ENCODE measurements around the gene CACTIN.

Gene CACTIN

DNA sequence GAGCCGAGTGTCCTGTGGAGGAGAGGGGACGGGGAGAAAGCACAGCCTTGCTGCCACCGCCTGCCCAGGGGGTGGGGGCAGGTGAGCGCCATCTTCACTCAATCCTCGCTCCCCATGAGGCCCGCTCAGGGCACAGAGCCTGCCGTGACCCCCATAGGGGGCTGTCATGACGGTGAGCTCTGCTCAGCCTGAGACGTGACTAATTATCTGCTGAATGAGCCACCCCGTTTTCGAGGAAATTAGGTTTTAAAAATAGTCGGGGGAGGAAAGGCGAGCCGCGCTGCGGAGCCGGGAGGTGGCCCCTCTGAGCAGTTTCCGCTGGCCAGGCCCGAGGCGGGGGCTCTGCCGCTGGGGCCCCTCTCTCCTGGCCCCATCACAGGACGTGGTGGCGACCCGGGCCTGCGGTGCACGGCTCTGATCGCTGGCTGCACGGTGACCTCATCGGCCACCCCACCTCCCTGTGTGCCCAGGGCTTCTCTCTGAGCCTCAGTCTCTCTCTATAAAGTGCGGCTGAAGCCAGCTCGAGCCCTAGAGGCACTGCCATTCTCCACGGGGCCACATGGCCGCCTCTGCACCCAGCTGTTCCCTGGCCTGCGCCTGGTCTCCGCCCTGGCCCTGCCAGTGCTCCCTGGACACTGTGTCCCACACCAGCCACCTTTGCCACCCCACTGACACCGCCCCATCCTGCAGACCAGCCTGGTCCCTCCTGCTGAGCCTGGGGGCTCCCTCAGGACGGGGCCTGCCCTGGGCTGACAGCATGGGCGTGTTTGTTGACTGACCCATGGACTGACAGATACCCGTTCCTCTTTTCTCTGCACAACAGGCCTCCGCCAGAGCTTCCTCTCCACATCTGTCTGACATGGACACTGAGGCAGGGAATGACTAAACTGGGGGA is 45.3 kb upstream of the CACTIN start:
- CTCF ChIA-PET, result interaction anchor here (1.0 to 1.9 kb wide), 6 partner anchors 8 to 86 kb away, joined by 3 to 8 read pairs (median 4); partner anchors contain the start of gene PIP5K1C

GRCh38 chr19:3670796-3671679 is 44.4 kb upstream of the CACTIN start:
- CTCF ChIA-PET, result interaction anchor here (1.0 to 1.9 kb wide), 5 partner anchors 9 to 85 kb away, joined by 3 to 6 read pairs (median 4); partner anchors contain the start of gene PIP5K1C
- H3K27ac ChIP-seq (ENCODE audit: insufficient read depth in 1 of 2, low read depth in 1 of 2, low read length in 2 of 2, poor library complexity in 1 of 2, severe bottlenecking in 2 of 2), result peak overlapping the region; percentile 58 to 86
- H3K4me1 ChIP-seq (ENCODE audit: control extremely low read depth in 1 of 4, control insufficient read depth in 4 of 4, insufficient read depth in 4 of 4, low read length in 3 of 4), result peaks cover 0 to 62% (median 42%) of the 10 kb centered on the region in 4 experiments
- DNase-seq, result peak; percentile 60 to 88 (median 82)
- H3K36me3 ChIP-seq (ENCODE audit: control insufficient read depth in 4 of 4, insufficient read depth in 4 of 4, low read length in 3 of 4), result peaks cover 0 to 3% (median 3%) of the 10 kb centered on the region in 4 experiments
- H3K9me3 ChIP-seq (ENCODE audit: control extremely low read depth in 1 of 5, control insufficient read depth in 4 of 5, insufficient read depth in 2 of 5, low read depth in 1 of 5, low read length in 4 of 5), result no peaks in the 10 kb centered on the region
- WGBS (ENCODE audit: insufficient coverage), result 2% methylated on average over 35 of the region's 45 CpGs
- peak overlapping the region in 6 of 7 experiments; percentile 40 to 76 (median 60) for H3K4me3 ChIP-seq (ENCODE audit: control insufficient read depth in 1 of 7, extremely low read depth in 1 of 7, insufficient read depth in 4 of 7, low read depth in 2 of 7, low read length in 6 of 7)
- no peaks in the 10 kb centered on the region for H3K27me3 ChIP-seq (replicated peaks in 2 of 5; ENCODE audit: control insufficient read depth in 4 of 5, insufficient read depth in 5 of 5, low read length in 4 of 5)
- POLR2A ChIA-PET, result interaction anchor here (1.0 to 2.2 kb wide), 3 partner anchors 17 to 29 kb away, joined by 3 to 9 read pairs (median 4); partner anchors contain the start of gene PIP5K1C

More for the DNA sequence above, 45.3 kb upstream of the CACTIN start:
- Histone ChIP-seq H3K9me3 (ENCODE audit: control extremely low read depth in 1 of 5, control insufficient read depth in 4 of 5, insufficient read depth in 2 of 5, low read depth in 1 of 5, low read length in 4 of 5) (no peaks in the 10 kb centered on the region), H3K27ac (ENCODE audit: insufficient read depth in 1 of 2, low read depth in 1 of 2, low read length in 2 of 2, poor library complexity in 1 of 2, severe bottlenecking in 2 of 2) (peak overlapping the region; percentile 58 to 86), H3K27me3 (replicated peaks in 2 of 5; ENCODE audit: control insufficient read depth in 4 of 5, insufficient read depth in 5 of 5, low read length in 4 of 5) (no peaks in the 10 kb centered on the region), H3K4me3 (ENCODE audit: control insufficient read depth in 1 of 7, extremely low read depth in 1 of 7, insufficient read depth in 4 of 7, low read depth in 2 of 7, low read length in 6 of 7) (peak overlapping the region in 6 of 7 experiments; percentile 36 to 76 (median 60)), H3K36me3 (ENCODE audit: control insufficient read depth in 4 of 4, insufficient read depth in 4 of 4, low read length in 3 of 4) (peaks cover 0 to 3% (median 1%) of the 10 kb centered on the region in 4 experiments), H3K4me1 (ENCODE audit: control extremely low read depth in 1 of 4, control insufficient read depth in 4 of 4, insufficient read depth in 4 of 4, low read length in 3 of 4) (peaks cover 0 to 62% (median 44%) of the 10 kb centered on the region in 4 experiments)
- 11% methylated on average over 36 of the region's 40 CpGs for WGBS (ENCODE audit: insufficient coverage)
- POLR2A ChIA-PET, result interaction anchor here (0.6 to 2.2 kb wide), 4 partner anchors 16 to 85 kb away, joined by 3 to 9 read pairs (median 4); partner anchors contain the start of gene PIP5K1C
- DNase-seq, result peak in 2 of 3 donors; percentile 56 to 66

GRCh38 chr19:3669947-3670795 is 43.6 kb upstream of the CACTIN start:
- Histone ChIP-seq H3K4me1 (ENCODE audit: control extremely low read depth in 1 of 4, control insufficient read depth in 4 of 4, insufficient read depth in 4 of 4, low read length in 3 of 4) (peaks cover 0 to 62% (median 43%) of the 10 kb centered on the region in 4 experiments), H3K9me3 (ENCODE audit: control extremely low read depth in 1 of 5, control insufficient read depth in 4 of 5, insufficient read depth in 2 of 5, low read depth in 1 of 5, low read length in 4 of 5) (no peaks in the 10 kb centered on the region), H3K4me3 (ENCODE audit: control insufficient read depth in 1 of 7, extremely low read depth in 1 of 7, insufficient read depth in 4 of 7, low read depth in 2 of 7, low read length in 6 of 7) (peak overlapping the region in 5 of 7 experiments; percentile 34 to 76 (median 62)), H3K27ac (ENCODE audit: insufficient read depth in 1 of 2, low read depth in 1 of 2, low read length in 2 of 2, poor library complexity in 1 of 2, severe bottlenecking in 2 of 2) (peak overlapping the region; percentile 58 to 86), H3K27me3 (replicated peaks in 2 of 5; ENCODE audit: control insufficient read depth in 4 of 5, insufficient read depth in 5 of 5, low read length in 4 of 5) (no peaks in the 10 kb centered on the region), H3K36me3 (ENCODE audit: control insufficient read depth in 4 of 4, insufficient read depth in 4 of 4, low read length in 3 of 4) (peaks cover 0 to 5% (median 2%) of the 10 kb centered on the region in 4 experiments)
- CTCF ChIA-PET, result interaction anchor here (0.8 to 3.5 kb wide), 2 partner anchors 34 to 37 kb away, joined by 3 to 17 read pairs; no protein-coding TSS in a partner anchor
- POLR2A ChIA-PET, result interaction anchor here (2.2 kb wide), 1 partner anchor 30 kb away, joined by 9 read pairs; the partner anchor contains the start of gene PIP5K1C
- WGBS (ENCODE audit: insufficient coverage), result 71% methylated on average over 30 of the region's 33 CpGs
- DNase-seq, result peak in 2 of 3 donors; percentile 64 to 65

DNA sequence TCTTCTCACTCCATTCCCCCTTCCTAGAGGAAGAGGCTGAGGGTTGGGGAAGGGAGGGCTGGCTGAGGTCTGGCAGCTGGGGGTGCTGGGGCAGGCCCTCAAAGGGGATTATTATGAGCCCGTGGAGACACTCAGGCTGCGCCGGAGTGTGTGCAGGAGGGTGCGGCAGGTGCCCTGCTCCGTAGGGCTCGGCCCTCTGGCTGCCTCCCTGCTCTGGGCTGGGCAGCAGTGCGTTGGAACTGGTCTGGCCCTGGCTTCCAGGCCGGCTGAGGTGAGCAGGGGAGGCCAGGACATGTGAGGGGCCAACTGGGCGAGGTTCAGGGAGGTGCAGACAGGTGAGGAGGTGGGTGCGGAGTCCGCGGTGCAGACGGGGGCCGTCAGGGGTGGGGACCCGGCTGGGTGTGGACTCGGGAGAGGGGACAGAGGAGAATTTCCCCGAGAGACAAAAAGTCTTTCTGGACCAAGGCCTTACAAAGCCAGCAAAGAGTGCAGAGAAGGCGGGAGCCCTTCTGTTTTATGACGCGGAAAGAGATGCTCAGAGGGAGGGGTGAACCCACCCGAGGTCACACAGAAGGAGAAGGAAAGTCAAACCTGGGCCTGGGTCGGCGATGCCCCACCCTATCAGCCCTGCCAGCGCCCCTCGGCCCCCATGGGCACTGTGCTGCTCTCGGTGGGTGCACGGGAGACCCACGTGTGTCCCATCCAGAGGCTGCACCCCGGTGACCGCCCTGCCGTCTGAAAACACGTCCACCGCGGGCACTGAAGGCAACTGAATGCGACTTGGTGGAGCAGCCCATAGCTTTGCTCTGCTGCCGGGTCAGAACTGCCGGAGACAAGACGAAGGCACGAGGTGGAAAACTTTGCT is 42.7 kb upstream of the CACTIN start:
- H3K36me3 ChIP-seq (ENCODE audit: control insufficient read depth in 4 of 4, insufficient read depth in 4 of 4, low read length in 3 of 4), result peaks cover 6 to 10% (median 7%) of the 10 kb centered on the region in 4 experiments
- 90% methylated on average over 33 of the region's 39 CpGs for WGBS (ENCODE audit: insufficient coverage)
- peak overlapping the region in 1 of 2 experiments; percentile 86 for H3K27ac ChIP-seq (ENCODE audit: insufficient read depth in 1 of 2, low read depth in 1 of 2, low read length in 2 of 2, poor library complexity in 1 of 2, severe bottlenecking in 2 of 2)
- DNase-seq, result no peak
- no peak overlapping the region for H3K4me3 ChIP-seq (ENCODE audit: control insufficient read depth in 1 of 7, extremely low read depth in 1 of 7, insufficient read depth in 4 of 7, low read depth in 2 of 7, low read length in 6 of 7)
- H3K4me1 ChIP-seq (ENCODE audit: control extremely low read depth in 1 of 4, control insufficient read depth in 4 of 4, insufficient read depth in 4 of 4, low read length in 3 of 4), result peaks cover 0 to 62% (median 43%) of the 10 kb centered on the region in 4 experiments
- H3K27me3 ChIP-seq (replicated peaks in 2 of 5; ENCODE audit: control insufficient read depth in 4 of 5, insufficient read depth in 5 of 5, low read length in 4 of 5), result no peaks in the 10 kb centered on the region
- ChIA-PET POLR2A (interaction anchor here (0.6 kb wide), 1 partner anchor 34 kb away, joined by 3 read pairs; no protein-coding TSS in a partner anchor), CTCF (interaction anchor here (3.3 to 4.3 kb wide), 3 partner anchors 22 to 34 kb away, joined by 12 to 27 read pairs (median 17); partner anchors contain the start of gene PIP5K1C)
- no peaks in the 10 kb centered on the region for H3K9me3 ChIP-seq (ENCODE audit: control extremely low read depth in 1 of 5, control insufficient read depth in 4 of 5, insufficient read depth in 2 of 5, low read depth in 1 of 5, low read length in 4 of 5)

- whole genome bisulfite sequencing (ENCODE audit: insufficient coverage), result 98% methylated on average over 31 of the region's 34 CpGs
- no peaks in the 10 kb centered on the region for H3K9me3 ChIP-seq (ENCODE audit: control extremely low read depth in 1 of 5, control insufficient read depth in 4 of 5, insufficient read depth in 2 of 5, low read depth in 1 of 5, low read length in 4 of 5)
- H3K4me1 ChIP-seq (ENCODE audit: control extremely low read depth in 1 of 4, control insufficient read depth in 4 of 4, insufficient read depth in 4 of 4, low read length in 3 of 4), result peaks cover 0 to 57% (median 43%) of the 10 kb centered on the region in 4 experiments
- DNase-seq, result no peak
- no peak overlapping the region for H3K4me3 ChIP-seq (ENCODE audit: control insufficient read depth in 1 of 7, extremely low read depth in 1 of 7, insufficient read depth in 4 of 7, low read depth in 2 of 7, low read length in 6 of 7)
- H3K27ac ChIP-seq (ENCODE audit: insufficient read depth in 1 of 2, low read depth in 1 of 2, low read length in 2 of 2, poor library complexity in 1 of 2, severe bottlenecking in 2 of 2), result no peak overlapping the region
- peaks cover 7 to 18% (median 13%) of the 10 kb centered on the region in 4 experiments for H3K36me3 ChIP-seq (ENCODE audit: control insufficient read depth in 4 of 4, insufficient read depth in 4 of 4, low read length in 3 of 4)
- POLR2A ChIA-PET, result interaction anchor here (0.6 kb wide), 2 partner anchors 35 to 148 kb away, joined by 3 read pairs; no protein-coding TSS in a partner anchor
- CTCF ChIA-PET, result interaction anchor here (0.6 to 4.3 kb wide), 7 partner anchors 23 to 150 kb away, joined by 3 to 27 read pairs (median 12); partner anchors contain the start of genes PIP5K1C and TJP3
- no peaks in the 10 kb centered on the region for H3K27me3 ChIP-seq (replicated peaks in 2 of 5; ENCODE audit: control insufficient read depth in 4 of 5, insufficient read depth in 5 of 5, low read length in 4 of 5)
These were observed 41.9 kb upstream of the CACTIN start for GRCh38 chr19:3668331-3669081.
